Measurements from ENCODE around the gene CERCAM.

DNA sequence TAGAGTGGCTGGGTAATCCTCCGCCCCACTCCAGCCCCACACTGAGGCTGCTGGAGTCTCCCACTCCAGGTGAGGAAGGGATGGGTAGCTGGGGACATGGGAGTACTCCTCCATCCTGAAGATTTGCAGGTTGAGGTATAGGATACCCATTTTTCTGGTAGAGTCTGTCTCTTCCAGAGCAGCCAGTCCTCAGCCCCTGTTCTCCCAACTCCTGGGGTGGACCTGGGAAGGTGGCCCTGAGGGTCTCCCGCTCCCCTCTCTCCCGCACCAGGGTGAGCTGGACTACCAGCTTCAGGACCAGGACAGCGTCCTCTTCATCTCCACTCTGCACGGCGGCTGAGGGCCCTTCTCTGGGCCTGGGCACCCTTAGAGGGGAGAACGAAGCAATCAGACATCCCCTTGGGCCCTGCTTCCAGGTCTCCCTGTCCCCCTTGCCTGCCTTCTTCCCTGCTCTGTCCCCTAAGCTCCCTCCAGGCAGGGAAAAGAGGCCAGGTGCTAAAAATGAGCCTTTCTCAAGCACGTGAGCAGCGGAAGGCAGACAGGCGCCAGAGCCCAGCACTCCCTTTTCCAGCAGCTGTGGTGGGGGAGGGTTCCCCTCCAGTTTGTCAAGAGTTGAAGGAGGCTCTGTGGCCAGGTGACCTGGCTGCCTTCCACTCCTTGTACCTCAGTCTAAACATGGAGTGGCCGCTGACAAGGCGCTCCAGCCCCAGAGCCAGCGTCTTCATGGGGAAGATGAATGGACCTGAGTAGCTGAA lies 31.1 kb upstream of the CERCAM start:
- TF ChIP-seq, protein P1, sequence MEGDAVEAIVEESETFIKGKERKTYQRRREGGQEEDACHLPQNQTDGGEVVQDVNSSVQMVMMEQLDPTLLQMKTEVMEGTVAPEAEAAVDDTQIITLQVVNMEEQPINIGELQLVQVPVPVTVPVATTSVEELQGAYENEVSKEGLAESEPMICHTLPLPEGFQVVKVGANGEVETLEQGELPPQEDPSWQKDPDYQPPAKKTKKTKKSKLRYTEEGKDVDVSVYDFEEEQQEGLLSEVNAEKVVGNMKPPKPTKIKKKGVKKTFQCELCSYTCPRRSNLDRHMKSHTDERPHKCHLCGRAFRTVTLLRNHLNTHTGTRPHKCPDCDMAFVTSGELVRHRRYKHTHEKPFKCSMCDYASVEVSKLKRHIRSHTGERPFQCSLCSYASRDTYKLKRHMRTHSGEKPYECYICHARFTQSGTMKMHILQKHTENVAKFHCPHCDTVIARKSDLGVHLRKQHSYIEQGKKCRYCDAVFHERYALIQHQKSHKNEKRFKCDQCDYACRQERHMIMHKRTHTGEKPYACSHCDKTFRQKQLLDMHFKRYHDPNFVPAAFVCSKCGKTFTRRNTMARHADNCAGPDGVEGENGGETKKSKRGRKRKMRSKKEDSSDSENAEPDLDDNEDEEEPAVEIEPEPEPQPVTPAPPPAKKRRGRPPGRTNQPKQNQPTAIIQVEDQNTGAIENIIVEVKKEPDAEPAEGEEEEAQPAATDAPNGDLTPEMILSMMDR (conservative IDR thresholded peaks at IDR 0.05; ENCODE audit: low read depth, low read length), result no peak
- TF ChIP-seq EZH2phosphoT487 (IDR thresholded peaks at IDR 0.05; ENCODE audit: borderline replicate concordance, low read length), result no peak

All from PC-3 (cell line).